Left kidney (tissue), 2 donors: ENCODE data around the gene ZMIZ1. TPM values are rescaled to one million over a fixed set of nuclear protein-coding genes. Genes with fewer than 3 reads are reported as not detected.

Source experiments
- DNase-seq: peaks from one replicate; pipeline ENCODE4 v3.0.0-alpha.2; 2013
- polyA plus RNA-seq: library from polyadenylated mRNA; unstranded; fragments of 120-200 nt; gene quantifications from one replicate; pipeline ENCODE4 v1.2.1, GENCODE V29; 2013; ENCODE audit not compliant: insufficient read length

Gene ZMIZ1
- polyA plus RNA-seq, 1 donor = 70.2 TPM

GRCh38 chr10:79345241-79346011 lies 276.7 kb downstream of the ZMIZ1 start:
- DNase-seq = no peak

- no peak for DNase-seq
Observed at GRCh38 chr10:79346012-79346340, 277.2 kb downstream of the ZMIZ1 start.

GRCh38 chr10:79346388-79347225 lies 277.8 kb downstream of the ZMIZ1 start:
- DNase-seq = no peak

- DNase-seq = peak; percentile 92
Observed at GRCh38 chr10:79347226-79347893, 278.6 kb downstream of the ZMIZ1 start, which contains the start of gene PPIF. Gene PPIF, plus strand, starts transcription at chr10:79347469. Its CDS starts 80 bp downstream, at chr10:79347549.

GRCh38 chr10:79347894-79348639 lies 279.3 kb downstream of the ZMIZ1 start:
- peak; percentile 28 for DNase-seq

- DNase-seq = no peak
Observed at GRCh38 chr10:79348640-79348988, 279.8 kb downstream of the ZMIZ1 start.

GRCh38 chr10:79349072-79349491 lies 280.3 kb downstream of the ZMIZ1 start:
- DNase-seq = no peak

- DNase-seq = no peak
Observed at GRCh38 chr10:79349766-79350406, 281.1 kb downstream of the ZMIZ1 start.

- no peak for DNase-seq
Observed at GRCh38 chr10:79350407-79351154, 281.8 kb downstream of the ZMIZ1 start.

- DNase-seq = no peak
Observed at GRCh38 chr10:79351332-79351731, 282.6 kb downstream of the ZMIZ1 start.

- DNase-seq = no peak
Observed at GRCh38 chr10:79352035-79352877, 283.5 kb downstream of the ZMIZ1 start.

- DNase-seq = no peak
Observed at GRCh38 chr10:79353000-79353406, 284.2 kb downstream of the ZMIZ1 start.

GRCh38 chr10:79353726-79354125 lies 285.0 kb downstream of the ZMIZ1 start:
- DNase-seq = no peak

GRCh38 chr10:79354141-79354540 lies 285.4 kb downstream of the ZMIZ1 start:
- DNase-seq = no peak

GRCh38 chr10:79354615-79355014 lies 285.8 kb downstream of the ZMIZ1 start:
- no peak for DNase-seq

GRCh38 chr10:79355420-79356017 lies 286.8 kb downstream of the ZMIZ1 start:
- DNase-seq = no peak

- DNase-seq = no peak
Observed at GRCh38 chr10:79356104-79356503, 287.3 kb downstream of the ZMIZ1 start.

GRCh38 chr10:79357180-79357579 lies 288.4 kb downstream of the ZMIZ1 start:
- no peak for DNase-seq

- no peak for DNase-seq
Observed at GRCh38 chr10:79358811-79359210, 290.0 kb downstream of the ZMIZ1 start.
